ENCODE data around the gene LCNL1. TPM values are rescaled to one million over a fixed set of nuclear protein-coding genes. Genes with fewer than 3 reads are reported as not detected.
"Not testable (repeated sequence)": the region's sequence is repeated elsewhere in the genome, so short reads cannot be mapped to it uniquely, and the experiment has no call there.

LCNL1 gene
- total RNA-seq, 1 donor = 0.10 TPM

- Histone ChIP-seq H3K27me3 (ENCODE audit: insufficient read depth, low read length) (no peaks in the 10 kb centered on the region), H3K9me3 (ENCODE audit: low read depth, low read length) (no peaks in the 10 kb centered on the region), H3K4me3 (ENCODE audit: low read length) (peak within 1 kb of the TSS; percentile 43), H3K4me1 (ENCODE audit: insufficient read depth, low read length) (peaks cover 81% of the 10 kb centered on the region)
Measured at GRCh38 chr9:137031904-137032640, 49.3 kb downstream of the LCNL1 start, which contains the start of gene FUT7. TSS of gene FUT7 (minus strand) at chr9:137032088. CDS start at chr9:137031991, 97 bp downstream.

- Histone ChIP-seq H3K9me3 (ENCODE audit: low read depth, low read length) (no peaks in the 10 kb centered on the region), H3K4me1 (ENCODE audit: insufficient read depth, low read length) (peaks cover 75% of the 10 kb centered on the region), H3K27me3 (ENCODE audit: insufficient read depth, low read length) (no peaks in the 10 kb centered on the region), H3K4me3 (ENCODE audit: low read length) (peak overlapping the region; percentile 43)
Measured at GRCh38 chr9:137032858-137033257, 50.1 kb downstream of the LCNL1 start.

- peak overlapping the region; percentile 43 for H3K4me3 ChIP-seq (ENCODE audit: low read length)
- not testable (repeated sequence) for H3K9me3 ChIP-seq (ENCODE audit: low read depth, low read length); H3K27me3 ChIP-seq (ENCODE audit: insufficient read depth, low read length)
- peaks cover 73% of the 10 kb centered on the region for H3K4me1 ChIP-seq (ENCODE audit: insufficient read depth, low read length)
Measured at GRCh38 chr9:137033481-137033880, 50.7 kb downstream of the LCNL1 start.

- no peaks in the 10 kb centered on the region for H3K27me3 ChIP-seq (ENCODE audit: insufficient read depth, low read length)
- peak overlapping the region; percentile 43 for H3K4me3 ChIP-seq (ENCODE audit: low read length)
- H3K9me3 ChIP-seq (ENCODE audit: low read depth, low read length) = no peaks in the 10 kb centered on the region
- peaks cover 66% of the 10 kb centered on the region for H3K4me1 ChIP-seq (ENCODE audit: insufficient read depth, low read length)
Measured at GRCh38 chr9:137034039-137034708, 51.4 kb downstream of the LCNL1 start.

- peaks cover 59% of the 10 kb centered on the region for H3K4me1 ChIP-seq (ENCODE audit: insufficient read depth, low read length)
- H3K27me3 ChIP-seq (ENCODE audit: insufficient read depth, low read length) = no peaks in the 10 kb centered on the region
- no peaks in the 10 kb centered on the region for H3K9me3 ChIP-seq (ENCODE audit: low read depth, low read length)
- peak overlapping the region; percentile 15 for H3K4me3 ChIP-seq (ENCODE audit: low read length)
Measured at GRCh38 chr9:137034709-137035506, 52.1 kb downstream of the LCNL1 start.

Other genes starting within 250 kb of the LCNL1 start
- gene LCN10, start 240.1 kb upstream of the LCNL1 start, total RNA-seq = not detected
- not detected for gene LCN6, start 234.5 kb upstream of the LCNL1 start, total RNA-seq
- not detected for gene LCN8, start 224.8 kb upstream of the LCNL1 start, total RNA-seq
- not detected for gene LCN15, start 218.5 kb upstream of the LCNL1 start, total RNA-seq
- 16.1 TPM for gene TMEM141, start 191.6 kb upstream of the LCNL1 start, total RNA-seq
- 1.7 TPM for gene CCDC183, start 186.7 kb upstream of the LCNL1 start, total RNA-seq
- gene RABL6, start 175.0 kb upstream of the LCNL1 start, total RNA-seq = 36.4 TPM
- gene AJM1, start 140.5 kb upstream of the LCNL1 start, total RNA-seq = 0.73 TPM
- gene PHPT1, start 133.6 kb upstream of the LCNL1 start, total RNA-seq = 14.0 TPM
- 0.52 TPM for gene MAMDC4, start 130.6 kb upstream of the LCNL1 start, total RNA-seq
- 162 TPM for gene EDF1, start 116.7 kb upstream of the LCNL1 start, total RNA-seq
- 6.4 TPM for gene TRAF2, start 96.5 kb upstream of the LCNL1 start, total RNA-seq
- gene FBXW5, start 38.3 kb upstream of the LCNL1 start, total RNA-seq = 67.6 TPM
- gene C8G, start 37.8 kb upstream of the LCNL1 start, total RNA-seq = not detected
- not detected for gene LCN12, start 30.7 kb upstream of the LCNL1 start, total RNA-seq
- gene PTGDS, start 5.5 kb upstream of the LCNL1 start, total RNA-seq = 10.8 TPM
- 23.6 TPM for gene PAXX, start 9.4 kb downstream of the LCNL1 start, total RNA-seq
- gene CLIC3, start 13.6 kb downstream of the LCNL1 start, total RNA-seq = 3.4 TPM
- 14.7 TPM for gene ABCA2, start 45.2 kb downstream of the LCNL1 start, total RNA-seq
- 2.6 TPM for gene FUT7, start 49.1 kb downstream of the LCNL1 start, total RNA-seq
- 2.5 TPM for gene NPDC1, start 63.2 kb downstream of the LCNL1 start, total RNA-seq
- gene ENTPD2, start 71.1 kb downstream of the LCNL1 start, total RNA-seq = not detected
- 3.3 TPM for gene SAPCD2, start 87.6 kb downstream of the LCNL1 start, total RNA-seq
- 6.2 TPM for gene UAP1L1, start 94.5 kb downstream of the LCNL1 start, total RNA-seq
- 30.3 TPM for gene MAN1B1, start 104.0 kb downstream of the LCNL1 start, total RNA-seq
- 86.9 TPM for gene DPP7, start 131.7 kb downstream of the LCNL1 start, total RNA-seq
- not detected for gene GRIN1, start 156.2 kb downstream of the LCNL1 start, total RNA-seq
- gene LRRC26, start 187.1 kb downstream of the LCNL1 start, total RNA-seq = 0.21 TPM
- gene TMEM210, start 189.1 kb downstream of the LCNL1 start, total RNA-seq = not detected
- gene ANAPC2, start 205.6 kb downstream of the LCNL1 start, total RNA-seq = 36.7 TPM
- 38.2 TPM for gene SSNA1, start 205.7 kb downstream of the LCNL1 start, total RNA-seq
- 2.4 TPM for gene TPRN, start 217.7 kb downstream of the LCNL1 start, total RNA-seq
- 21.1 TPM for gene TMEM203, start 222.7 kb downstream of the LCNL1 start, total RNA-seq
- 9.2 TPM for gene NDOR1, start 222.7 kb downstream of the LCNL1 start, total RNA-seq
- gene RNF208, start 239.2 kb downstream of the LCNL1 start, total RNA-seq = 0.31 TPM
- 0.21 TPM for gene CYSRT1, start 242.2 kb downstream of the LCNL1 start, total RNA-seq
- gene RNF224, start 244.5 kb downstream of the LCNL1 start, total RNA-seq = 0.10 TPM
- not detected for gene SLC34A3, start 247.9 kb downstream of the LCNL1 start, total RNA-seq